GM23338 (cell line): Measurements from ENCODE around the gene CCDC92.

Experiments used
- EZH2 ChIP-seq: fragments of 200-600 bp; sonication (generic); IDR thresholded peaks from one replicate; pipeline ENCODE4 v1.8.0; 2017; ENCODE audit warnings: antibody characterized with exemption, mild to moderate bottlenecking, low read depth; ENCODE audit not compliant: unreplicated experiment
- TF ChIP-seq, protein P1 (sequence below), 2 experiments: fragments of 200-600 bp in 1 of 2; sonication (generic) in 1 of 2; conservative IDR thresholded peaks; 2 replicates each; pipeline versions ENCODE4 v1.5.1 to v1.6.1; 2016 to 2017; ENCODE audit warnings: antibody characterized with exemption in 2 of 2, low read depth in 2 of 2, mild to moderate bottlenecking in 2 of 2, moderate library complexity in 1 of 2
- TF ChIP-seq, protein P2 (sequence below): IDR thresholded peaks from one replicate; pipeline ENCODE4 v1.6.1; 2018; ENCODE audit warnings: antibody characterized with exemption; ENCODE audit not compliant: unreplicated experiment

DNA sequence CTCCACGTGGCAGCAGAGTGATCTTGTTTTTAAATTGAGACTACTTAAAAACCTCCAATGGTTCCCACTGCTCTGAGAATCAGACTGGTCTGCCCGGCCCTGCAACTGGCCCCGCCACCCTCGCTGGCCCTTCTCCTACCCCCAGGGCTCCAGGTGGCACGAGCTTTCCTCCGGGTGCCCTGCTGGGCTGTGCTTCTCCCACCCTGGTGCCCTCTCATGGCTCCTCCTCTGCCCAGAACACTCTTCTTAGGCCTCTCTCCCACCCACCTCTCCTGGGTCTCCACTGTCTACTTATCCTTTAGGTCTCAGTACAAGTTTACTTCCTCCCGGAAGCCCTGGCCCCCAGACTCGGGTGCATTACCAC lies 26.5 kb downstream of the CCDC92 start:
- TF ChIP-seq, protein P1, sequence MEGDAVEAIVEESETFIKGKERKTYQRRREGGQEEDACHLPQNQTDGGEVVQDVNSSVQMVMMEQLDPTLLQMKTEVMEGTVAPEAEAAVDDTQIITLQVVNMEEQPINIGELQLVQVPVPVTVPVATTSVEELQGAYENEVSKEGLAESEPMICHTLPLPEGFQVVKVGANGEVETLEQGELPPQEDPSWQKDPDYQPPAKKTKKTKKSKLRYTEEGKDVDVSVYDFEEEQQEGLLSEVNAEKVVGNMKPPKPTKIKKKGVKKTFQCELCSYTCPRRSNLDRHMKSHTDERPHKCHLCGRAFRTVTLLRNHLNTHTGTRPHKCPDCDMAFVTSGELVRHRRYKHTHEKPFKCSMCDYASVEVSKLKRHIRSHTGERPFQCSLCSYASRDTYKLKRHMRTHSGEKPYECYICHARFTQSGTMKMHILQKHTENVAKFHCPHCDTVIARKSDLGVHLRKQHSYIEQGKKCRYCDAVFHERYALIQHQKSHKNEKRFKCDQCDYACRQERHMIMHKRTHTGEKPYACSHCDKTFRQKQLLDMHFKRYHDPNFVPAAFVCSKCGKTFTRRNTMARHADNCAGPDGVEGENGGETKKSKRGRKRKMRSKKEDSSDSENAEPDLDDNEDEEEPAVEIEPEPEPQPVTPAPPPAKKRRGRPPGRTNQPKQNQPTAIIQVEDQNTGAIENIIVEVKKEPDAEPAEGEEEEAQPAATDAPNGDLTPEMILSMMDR (conservative IDR thresholded peaks at IDR 0.05; ENCODE audit: low read depth in 2 of 2): no peak
- TF ChIP-seq, protein P2, sequence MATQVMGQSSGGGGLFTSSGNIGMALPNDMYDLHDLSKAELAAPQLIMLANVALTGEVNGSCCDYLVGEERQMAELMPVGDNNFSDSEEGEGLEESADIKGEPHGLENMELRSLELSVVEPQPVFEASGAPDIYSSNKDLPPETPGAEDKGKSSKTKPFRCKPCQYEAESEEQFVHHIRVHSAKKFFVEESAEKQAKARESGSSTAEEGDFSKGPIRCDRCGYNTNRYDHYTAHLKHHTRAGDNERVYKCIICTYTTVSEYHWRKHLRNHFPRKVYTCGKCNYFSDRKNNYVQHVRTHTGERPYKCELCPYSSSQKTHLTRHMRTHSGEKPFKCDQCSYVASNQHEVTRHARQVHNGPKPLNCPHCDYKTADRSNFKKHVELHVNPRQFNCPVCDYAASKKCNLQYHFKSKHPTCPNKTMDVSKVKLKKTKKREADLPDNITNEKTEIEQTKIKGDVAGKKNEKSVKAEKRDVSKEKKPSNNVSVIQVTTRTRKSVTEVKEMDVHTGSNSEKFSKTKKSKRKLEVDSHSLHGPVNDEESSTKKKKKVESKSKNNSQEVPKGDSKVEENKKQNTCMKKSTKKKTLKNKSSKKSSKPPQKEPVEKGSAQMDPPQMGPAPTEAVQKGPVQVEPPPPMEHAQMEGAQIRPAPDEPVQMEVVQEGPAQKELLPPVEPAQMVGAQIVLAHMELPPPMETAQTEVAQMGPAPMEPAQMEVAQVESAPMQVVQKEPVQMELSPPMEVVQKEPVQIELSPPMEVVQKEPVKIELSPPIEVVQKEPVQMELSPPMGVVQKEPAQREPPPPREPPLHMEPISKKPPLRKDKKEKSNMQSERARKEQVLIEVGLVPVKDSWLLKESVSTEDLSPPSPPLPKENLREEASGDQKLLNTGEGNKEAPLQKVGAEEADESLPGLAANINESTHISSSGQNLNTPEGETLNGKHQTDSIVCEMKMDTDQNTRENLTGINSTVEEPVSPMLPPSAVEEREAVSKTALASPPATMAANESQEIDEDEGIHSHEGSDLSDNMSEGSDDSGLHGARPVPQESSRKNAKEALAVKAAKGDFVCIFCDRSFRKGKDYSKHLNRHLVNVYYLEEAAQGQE: no peak
- no peak for TF ChIP-seq EZH2
